IPS-NIHi7 (cell line): ENCODE measurements around the gene SOX1.

ENCODE experiments used
- DNase-seq: peaks from one replicate; pipeline ENCODE4 v3.0.0; 2012; ENCODE audit warnings: mixed read lengths; ENCODE audit errors: extremely low spot score

Gene SOX1

DNA sequence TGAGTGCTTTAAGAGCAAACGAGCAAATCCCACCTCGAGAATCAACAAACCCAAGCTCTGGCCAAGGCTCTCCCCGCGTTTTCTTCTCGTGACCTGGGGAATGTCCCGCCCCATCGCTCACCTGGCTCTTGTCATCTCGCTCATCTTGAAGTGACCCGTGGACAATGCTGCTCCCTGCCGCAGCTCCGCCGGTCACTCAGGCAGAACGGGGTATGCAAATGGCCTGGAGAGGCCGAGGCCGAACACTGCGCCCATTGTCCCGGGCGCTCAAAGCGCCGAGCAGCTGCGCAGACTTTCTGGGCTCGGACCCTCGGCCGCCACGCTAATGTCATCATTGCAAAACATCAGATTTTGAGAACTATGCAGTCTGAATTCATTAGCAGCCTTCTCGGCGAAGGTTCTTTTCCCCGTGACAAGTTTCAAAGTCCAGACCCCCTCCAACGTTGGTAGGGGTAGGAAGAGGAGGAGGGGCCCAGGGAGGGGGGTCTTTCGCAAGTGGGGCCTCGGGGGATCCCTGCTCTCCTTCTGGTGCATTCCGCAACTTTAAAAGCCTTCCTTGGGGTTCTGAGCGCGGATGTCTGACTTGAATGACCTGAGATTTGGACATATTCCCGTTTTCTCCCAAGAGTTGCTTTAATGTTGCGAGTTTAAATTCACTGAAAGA, 39.7 kb downstream of the SOX1 start:
- DNase-seq: peak; percentile 47

DNA sequence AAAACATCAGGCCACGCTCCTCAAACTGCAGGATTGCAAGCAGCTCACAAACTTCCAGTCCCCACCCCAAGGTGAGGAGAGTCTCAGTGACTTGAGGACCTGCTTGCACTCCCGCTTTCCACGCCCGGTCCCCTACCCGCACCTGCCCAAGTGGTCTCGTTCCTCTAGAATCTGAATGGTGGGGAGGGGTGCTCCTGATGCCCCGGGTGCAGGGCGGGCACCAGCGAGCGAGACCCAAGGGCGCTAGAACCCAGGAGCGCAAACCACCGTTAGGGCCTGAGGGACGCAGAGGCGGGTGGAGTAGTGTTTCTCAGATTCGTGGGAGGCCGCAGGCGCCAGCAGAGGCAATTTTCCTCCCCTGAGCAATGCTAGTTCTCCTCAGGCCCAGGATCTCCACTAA, 40.3 kb downstream of the SOX1 start:
- DNase-seq: no peak

DNA sequence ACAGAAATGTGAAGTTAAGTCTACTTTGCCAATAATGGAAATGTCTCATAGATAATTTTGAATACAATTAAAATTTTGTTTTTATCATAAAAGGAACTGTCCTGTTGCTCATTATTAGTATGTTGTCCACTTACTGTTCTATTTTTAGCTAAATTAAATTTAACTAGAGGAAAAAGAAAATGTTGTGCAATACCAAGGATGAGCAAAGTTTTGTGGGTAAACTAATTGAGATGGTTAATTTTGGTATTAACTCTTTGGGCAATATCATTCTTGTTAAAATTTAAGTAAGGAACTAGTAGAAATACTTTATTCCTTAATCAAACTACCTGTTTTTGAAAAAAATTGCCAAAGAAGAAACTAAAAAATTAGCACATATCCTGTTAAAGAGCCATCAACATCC, 43.5 kb downstream of the SOX1 start:
- no peak for DNase-seq

DNA sequence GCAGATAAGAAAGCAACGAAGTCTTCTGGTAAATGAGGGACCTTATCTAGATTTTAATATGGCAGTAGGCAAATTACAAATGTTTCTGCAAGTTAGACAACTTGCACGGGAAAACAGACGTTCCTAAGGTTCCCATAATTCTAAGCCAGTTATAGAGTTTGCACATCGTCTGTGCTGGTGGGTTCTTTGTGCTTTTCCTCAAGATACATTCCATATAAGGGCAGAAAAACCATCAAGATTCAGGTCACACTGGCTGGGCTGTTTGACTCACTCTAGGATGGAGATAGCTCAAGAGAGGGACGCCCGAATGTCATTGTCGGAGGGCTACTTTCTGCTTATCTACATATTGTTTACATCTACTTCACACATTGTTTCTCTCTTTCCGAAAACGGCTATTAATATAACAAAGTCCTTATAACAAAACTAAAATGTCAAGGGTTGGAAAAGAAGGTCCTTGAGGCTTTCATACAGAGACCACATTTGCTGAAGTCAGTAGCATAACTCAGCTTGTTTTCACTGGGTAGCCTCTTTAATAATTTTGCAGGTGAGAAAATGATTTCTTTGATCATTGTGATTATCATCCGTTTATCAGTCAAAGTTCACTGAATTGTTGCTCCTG, 44.4 kb downstream of the SOX1 start:
- DNase-seq: no peak

DNA sequence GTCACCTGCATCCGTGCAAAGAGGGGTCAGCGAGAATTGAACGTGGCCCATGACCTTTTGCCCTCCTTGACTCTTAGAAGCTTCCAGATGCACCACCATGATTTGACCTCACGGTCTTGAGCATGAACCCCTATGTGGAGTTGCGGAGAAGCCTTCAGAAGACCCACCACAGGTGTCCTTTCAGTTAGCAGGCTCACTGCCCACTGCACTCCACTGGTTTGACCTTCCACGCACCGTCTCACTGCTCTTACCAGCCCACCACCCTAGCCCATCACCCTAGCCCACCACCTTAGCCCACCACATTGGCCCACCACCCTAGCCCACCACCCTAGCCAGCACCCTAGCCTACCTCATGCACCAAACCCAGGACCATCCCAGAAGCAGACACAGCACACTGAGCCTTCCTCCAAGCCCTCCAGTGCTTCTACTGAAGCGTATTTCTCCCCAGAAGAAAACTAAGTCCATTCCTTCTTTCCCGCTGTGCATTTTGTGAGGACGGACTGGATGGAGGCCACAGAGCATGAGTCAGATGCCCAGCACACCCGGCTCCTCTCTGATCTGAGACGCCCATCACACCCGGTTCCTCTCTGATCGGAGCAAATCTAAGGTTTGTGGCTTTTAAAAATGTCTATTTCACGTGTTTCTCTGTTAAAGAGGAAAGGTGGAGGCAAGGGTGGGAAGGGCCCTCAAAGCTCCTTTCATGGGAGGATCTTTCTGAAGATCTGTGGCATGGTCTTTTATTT, 45.8 kb downstream of the SOX1 start:
- no peak for DNase-seq

DNA sequence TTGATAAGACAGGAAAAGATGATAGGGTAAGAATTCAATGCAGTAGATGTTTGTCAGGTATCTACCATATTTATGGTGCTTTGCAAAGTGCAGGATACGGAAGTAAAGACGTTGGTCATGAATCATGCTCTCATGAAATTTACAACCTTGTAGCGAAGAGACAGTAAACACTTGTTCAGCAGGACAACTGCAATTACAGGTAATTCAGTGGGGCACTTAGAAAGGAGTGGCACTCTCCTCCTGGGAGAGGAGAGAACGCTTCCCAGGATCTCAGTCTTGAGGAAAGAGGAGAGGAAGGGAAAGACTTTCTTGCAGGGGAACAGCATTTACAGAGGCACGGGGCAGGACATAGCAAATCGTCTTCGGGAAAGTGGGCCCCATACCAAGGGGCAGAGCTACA, 46.4 kb downstream of the SOX1 start:
- no peak for DNase-seq

DNA sequence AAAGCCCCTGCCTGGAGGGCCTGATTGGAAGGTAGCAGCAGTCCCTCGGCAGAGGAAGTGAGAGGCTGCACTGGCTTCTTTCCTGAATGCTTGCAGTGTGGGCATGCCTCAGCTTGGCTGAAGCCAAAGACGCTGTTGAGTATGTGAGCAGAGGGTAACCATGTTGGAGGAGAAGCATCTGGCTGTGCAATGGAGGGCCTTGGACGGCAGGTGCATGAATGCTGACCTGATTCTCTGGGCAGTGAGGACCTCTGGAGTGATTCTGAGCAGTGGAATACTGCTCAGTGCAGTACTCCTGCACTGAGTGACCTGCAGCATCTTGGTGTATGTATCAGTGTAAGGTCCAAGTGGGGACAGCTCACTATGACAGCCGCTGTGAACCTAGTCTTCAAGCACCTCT, 46.9 kb downstream of the SOX1 start:
- DNase-seq: no peak

DNA sequence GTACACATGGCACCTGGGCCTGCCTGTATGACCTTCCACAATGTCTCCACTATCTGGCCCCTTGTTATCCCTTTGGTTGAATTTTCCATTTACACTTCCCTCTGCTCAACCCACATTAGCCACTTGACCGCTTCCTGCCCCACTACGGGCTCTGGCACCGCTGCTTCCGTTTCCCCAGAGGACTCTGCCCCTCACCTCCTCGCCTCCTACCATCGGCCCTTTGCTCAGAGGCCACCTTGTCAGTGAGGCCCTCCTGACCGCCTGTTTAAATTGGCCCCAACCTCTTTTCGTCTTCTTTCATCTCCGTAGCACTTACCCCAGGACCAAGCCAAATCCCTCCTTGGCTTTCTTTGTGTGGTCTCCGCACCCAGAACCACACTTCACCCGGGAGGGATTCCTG, 47.4 kb downstream of the SOX1 start:
- no peak for DNase-seq

DNA sequence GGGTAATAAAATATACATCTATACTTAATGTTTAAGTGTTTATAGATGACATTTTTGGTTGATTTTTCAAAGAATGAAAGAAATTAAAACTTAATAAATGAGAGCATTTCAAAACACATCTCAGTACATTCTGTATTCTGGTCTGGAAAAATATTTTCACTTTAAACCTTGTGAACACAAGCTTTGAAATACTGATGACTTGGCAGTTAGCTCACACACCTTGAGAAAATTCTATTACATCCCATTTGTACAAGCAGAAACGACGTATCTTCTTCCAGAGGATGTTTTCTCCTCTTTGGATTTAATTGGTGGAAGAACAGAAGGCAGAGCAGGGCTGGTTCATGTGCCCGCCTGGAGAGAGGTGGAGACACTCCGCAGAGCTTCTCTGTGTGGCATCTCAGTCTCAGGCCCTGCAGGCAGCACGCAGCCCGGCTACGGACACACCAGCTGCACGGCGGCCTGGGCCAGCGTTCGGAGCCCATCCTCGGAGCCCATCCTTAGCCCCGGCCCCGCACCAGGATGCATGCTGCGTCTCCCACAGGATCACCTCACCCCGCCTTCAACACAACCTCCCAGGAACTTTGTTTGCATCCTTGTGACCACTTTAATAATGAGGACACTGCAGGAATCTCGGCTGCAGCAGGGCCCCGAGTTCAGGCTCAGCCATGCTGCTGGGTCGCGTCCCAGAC, 48.6 kb downstream of the SOX1 start:
- no peak for DNase-seq

DNA sequence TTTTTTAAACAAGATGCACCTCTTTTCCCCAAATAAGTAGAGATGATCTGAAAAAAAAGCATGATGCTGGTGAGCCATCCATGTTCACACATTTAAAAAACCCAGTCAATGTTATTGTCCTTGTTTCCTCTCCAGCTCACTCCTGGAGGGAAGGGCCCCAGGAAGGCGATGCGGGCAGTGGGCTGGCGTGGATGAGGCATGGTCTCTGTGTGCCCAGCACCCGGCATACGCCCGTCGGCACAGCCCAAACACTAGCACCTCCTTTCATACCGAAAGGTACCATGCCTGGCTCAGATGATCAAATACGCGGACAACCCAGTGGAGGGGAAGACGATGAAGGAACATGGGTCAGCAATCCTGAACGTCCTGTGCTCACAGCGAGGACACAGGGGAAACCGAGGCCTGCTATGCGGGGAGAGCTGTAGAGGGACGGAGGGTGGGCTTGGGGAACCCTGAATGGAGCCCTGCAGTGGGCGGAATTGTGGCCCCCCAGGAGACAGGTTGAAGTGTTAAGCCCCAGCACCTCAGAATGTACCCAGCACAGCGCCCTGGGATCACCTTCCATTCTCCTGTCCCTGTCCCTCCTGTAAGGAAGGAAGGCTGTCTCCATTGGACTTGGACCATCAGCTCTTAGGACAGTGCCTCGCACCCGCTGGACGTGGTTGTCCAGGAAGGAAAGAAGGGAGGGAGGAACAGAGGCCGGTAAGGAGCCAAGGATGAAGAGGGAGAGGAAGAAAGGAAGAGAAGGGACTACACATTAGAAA, 49.4 kb downstream of the SOX1 start:
- DNase-seq: no peak

DNA sequence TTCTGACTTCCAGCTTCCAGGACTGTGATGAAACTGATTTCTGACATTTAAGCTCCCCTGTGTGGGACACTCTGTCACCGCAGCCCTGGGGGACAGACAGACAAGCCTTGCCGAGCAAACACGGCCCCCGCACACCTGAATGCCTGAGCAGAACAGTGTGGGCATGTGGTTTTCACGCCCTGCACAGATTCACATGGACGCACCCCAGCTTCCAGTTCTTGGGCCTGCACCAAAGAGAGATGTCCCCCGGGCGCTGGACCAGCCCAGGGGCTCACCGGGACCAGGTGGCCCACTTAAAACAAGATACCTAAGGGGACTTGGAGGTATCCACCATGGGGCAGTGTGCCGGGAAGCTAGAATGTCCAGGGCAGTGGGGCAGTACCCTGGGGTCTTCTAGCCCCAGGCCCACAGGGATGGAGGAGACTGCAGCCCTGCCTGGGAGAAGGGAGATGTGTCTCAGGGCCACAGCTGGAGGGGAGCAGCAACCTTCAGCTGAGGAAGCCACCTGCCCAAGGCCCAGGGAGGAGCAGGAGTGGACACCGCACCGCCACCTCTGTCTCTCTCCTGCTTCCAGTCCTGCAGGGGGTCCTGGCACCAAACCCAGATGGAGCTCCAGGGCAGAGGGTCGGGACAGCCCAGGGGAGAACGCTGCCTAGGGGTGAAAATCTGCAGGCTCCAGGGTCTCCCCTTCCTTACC, 50.5 kb downstream of the SOX1 start:
- no peak for DNase-seq

DNA sequence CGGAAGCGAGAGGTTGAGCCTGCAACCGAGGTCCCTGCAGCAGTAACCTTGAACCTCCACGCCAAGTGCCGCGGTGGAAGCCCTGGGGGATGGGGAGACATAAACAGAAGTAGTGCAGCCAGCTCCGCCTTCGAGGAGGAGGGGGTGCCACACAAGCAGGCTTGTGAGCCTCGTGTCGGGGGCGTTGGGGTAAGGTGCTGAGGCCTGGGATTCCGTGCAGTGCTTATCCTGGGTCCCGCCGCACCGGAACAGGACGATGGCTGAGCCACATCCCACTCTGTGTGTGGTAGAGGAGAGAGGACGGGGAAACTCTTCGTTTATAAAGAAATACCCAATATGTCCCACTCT, 51.0 kb downstream of the SOX1 start:
- no peak for DNase-seq

DNA sequence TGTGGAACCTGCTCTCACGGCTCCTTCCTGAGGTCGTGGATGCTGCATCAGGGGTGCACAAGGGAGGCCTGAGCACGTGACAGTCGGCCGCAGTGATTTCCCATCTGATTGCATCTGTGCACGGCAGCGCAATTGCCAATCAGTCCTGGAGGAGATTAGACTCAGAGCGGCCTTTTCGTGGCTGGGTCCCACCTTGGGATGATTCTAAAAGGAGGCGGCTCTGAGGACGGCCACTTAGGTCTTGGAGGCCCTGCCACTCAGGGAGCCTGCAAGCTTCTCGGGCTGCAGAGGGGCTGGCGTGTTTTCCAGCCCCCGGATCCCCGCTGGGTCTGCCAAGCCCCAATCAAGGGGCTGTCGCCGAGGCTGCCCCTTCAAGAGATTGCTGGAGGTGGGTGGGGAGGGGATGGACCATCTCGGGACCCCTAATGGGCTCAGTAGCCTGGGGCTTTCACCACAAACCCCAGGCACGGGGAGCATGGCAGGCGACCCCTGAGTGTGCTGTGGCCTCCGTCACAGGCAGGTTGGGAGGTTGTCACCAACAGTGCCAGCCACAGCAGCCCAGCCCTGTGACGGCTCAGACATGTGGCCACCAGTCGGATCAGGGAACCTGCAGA, 51.6 kb downstream of the SOX1 start:
- no peak for DNase-seq

DNA sequence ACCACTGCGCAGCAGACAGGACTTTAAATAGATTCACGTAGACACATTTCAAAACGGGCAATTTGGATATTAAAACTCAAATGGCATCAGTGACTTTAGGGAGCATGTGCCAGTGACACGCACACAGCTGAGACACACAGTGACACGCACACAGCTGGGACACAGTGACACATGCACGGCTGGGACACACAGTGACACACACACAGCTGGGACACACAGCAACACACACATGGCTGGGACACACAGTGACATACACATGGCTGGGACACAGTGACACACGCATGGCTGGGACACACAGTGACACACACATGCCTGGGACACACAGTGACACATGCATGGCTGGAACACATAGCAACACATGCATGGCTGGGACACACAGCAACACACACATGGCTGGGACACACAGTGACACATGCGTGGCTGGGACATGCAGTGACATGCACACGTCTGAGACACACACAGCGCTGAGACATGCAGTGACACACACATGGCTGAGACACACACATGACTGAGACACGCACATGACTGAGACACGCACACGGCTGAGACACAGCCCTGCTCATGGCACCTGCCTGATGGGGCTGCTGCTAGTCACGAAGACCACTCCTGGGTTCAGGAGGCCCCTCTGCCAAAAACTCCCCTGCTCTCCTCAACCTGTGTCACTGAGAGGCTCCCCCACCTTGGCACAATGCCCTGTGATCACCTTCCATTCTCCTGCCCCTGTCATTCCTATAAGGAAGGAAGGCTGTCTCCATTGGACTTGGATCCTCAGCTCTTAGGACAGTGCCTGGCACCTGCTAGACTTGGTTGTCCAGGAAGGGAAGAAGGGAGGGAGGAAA, 52.5 kb downstream of the SOX1 start:
- no peak for DNase-seq

DNA sequence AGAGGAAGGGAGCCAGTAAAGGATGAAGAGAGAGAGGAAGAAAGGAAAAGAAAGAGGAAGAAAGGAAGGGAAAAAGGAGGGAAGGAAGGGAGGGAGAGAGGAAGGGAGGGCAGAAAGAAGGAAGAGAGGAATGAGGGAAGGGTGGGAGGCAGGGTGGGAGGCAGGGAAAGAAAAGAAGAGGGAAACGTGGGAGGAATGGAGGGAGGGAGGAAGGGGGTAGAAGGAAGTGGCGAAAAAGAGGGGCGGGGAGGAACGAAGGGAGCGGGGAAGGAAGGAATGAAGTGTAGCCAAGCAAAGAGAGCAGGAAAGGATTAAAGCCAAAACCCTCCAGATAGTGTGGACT, 53.1 kb downstream of the SOX1 start:
- DNase-seq: no peak
